ENCODE results near the gene CORO2A. TPM values are rescaled to one million over a fixed set of nuclear protein-coding genes. Genes with fewer than 3 reads are reported as not detected.
"Not testable (repeated sequence)": the region's sequence is repeated elsewhere in the genome, so short reads cannot be mapped to it uniquely, and the experiment has no call there.

The CORO2A gene
- total RNA-seq, 2 experiments from 2014 or later, result 6.8 to 8.5 TPM

DNA sequence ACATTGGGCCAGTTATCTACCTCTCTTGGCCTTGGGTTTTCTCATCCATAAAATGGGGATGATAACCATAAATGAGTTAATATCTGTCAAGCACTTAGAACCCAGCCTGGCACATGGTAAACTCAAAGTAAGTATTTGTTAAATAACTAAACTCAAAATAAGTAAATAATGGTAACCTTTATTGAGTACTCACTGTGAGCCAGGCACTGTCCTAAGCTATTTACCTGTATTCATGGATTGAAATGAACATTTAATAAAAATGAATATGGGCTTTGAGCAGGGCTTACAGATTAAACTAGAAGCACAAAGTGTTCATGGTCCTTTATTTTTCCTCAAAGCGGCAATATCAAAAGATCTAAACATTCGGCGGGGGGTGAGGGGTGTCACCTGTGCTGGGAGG is 16.7 kb downstream of the CORO2A start:
- TF ChIP-seq, protein P1, sequence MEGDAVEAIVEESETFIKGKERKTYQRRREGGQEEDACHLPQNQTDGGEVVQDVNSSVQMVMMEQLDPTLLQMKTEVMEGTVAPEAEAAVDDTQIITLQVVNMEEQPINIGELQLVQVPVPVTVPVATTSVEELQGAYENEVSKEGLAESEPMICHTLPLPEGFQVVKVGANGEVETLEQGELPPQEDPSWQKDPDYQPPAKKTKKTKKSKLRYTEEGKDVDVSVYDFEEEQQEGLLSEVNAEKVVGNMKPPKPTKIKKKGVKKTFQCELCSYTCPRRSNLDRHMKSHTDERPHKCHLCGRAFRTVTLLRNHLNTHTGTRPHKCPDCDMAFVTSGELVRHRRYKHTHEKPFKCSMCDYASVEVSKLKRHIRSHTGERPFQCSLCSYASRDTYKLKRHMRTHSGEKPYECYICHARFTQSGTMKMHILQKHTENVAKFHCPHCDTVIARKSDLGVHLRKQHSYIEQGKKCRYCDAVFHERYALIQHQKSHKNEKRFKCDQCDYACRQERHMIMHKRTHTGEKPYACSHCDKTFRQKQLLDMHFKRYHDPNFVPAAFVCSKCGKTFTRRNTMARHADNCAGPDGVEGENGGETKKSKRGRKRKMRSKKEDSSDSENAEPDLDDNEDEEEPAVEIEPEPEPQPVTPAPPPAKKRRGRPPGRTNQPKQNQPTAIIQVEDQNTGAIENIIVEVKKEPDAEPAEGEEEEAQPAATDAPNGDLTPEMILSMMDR (IDR thresholded peaks at IDR 0.05), result no peak
- peaks cover 22% of the 10 kb centered on the region for H3K4me1 ChIP-seq (ENCODE audit: insufficient read depth, low read length)
- H3K9me3 ChIP-seq (ENCODE audit: control insufficient read depth in 1 of 2, insufficient read depth in 1 of 2, low read length in 2 of 2), result no peaks in the 10 kb centered on the region
- no peaks in the 10 kb centered on the region for H3K36me3 Mint-ChIP-seq (ENCODE audit: low read depth)
- H3K27me3 Mint-ChIP-seq, result no peaks in the 10 kb centered on the region
- POLR2A ChIA-PET, result no interaction called here
- no peak for ATAC-seq (ENCODE audit: poor library complexity)
- H3K4me3 Mint-ChIP-seq, result no peak overlapping the region
- H3K4me1 Mint-ChIP-seq (ENCODE audit: low read depth), result peaks cover 38% of the 10 kb centered on the region
- CTCF ChIA-PET, result no interaction called here
- no peaks in the 10 kb centered on the region for H3K27me3 ChIP-seq (ENCODE audit: control insufficient read depth in 1 of 2, insufficient read depth in 2 of 2, low read length in 2 of 2)
- peak overlapping the region; percentile 10 for H3K27ac Mint-ChIP-seq
- peaks cover 2% of the 10 kb centered on the region for H3K36me3 ChIP-seq (ENCODE audit: insufficient read depth, low read length)
- DNase-seq, result no peak
- H3K9me3 Mint-ChIP-seq, result no peaks in the 10 kb centered on the region
- intact Hi-C loops (cut with DNase I, micrococcal nuclease), result no loop called here
- H3K27ac ChIP-seq (ENCODE audit: low read depth in 1 of 2, low read length in 2 of 2), result no peak overlapping the region
- H3K4me3 ChIP-seq (ENCODE audit: low read length), result no peak overlapping the region

DNA sequence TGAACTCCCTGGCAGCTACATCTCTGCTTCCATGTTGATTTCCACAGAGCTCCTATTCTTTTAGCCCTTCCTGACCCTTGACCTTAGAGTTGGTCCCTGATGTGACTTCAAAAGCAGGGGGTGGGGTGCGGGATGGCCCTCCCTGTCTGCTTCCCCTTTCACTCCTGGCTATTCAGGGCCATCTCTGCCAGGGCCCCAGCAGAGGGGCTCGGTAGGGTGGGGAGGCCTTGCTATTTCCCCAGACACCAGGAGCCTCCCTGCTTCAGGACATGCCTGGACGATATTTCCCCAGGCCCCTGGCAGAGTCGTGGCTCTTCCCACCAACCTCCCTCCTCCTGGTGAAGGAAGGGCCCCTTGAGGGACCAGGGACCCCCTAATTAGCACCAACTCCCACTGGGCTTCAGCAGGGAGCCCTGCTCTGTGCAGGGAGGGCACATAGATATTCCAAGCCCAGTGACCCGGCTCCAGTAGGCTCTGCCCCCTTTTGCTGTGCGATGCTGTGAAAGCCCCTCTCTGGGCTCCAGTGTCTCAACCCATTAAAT is 17.3 kb downstream of the CORO2A start:
- ChIA-PET CTCF (no interaction called here), POLR2A (no interaction called here)
- Histone ChIP-seq H3K27me3 (ENCODE audit: control insufficient read depth in 1 of 2, insufficient read depth in 2 of 2, low read length in 2 of 2) (no peaks in the 10 kb centered on the region), H3K4me3 (ENCODE audit: low read length) (no peak overlapping the region), H3K4me1 (ENCODE audit: insufficient read depth, low read length) (peaks cover 23% of the 10 kb centered on the region), H3K36me3 (ENCODE audit: insufficient read depth, low read length) (peaks cover 2% of the 10 kb centered on the region), H3K9me3 (ENCODE audit: control insufficient read depth in 1 of 2, insufficient read depth in 1 of 2, low read length in 2 of 2) (no peaks in the 10 kb centered on the region), H3K27ac (ENCODE audit: low read depth in 1 of 2, low read length in 2 of 2) (no peak overlapping the region)
- intact Hi-C loops (cut with DNase I, micrococcal nuclease), result no loop called here
- ATAC-seq (ENCODE audit: poor library complexity) (no peak), DNase-seq (no peak)
- H3K36me3 Mint-ChIP-seq (ENCODE audit: low read depth), result no peaks in the 10 kb centered on the region
- H3K27me3 Mint-ChIP-seq, result no peaks in the 10 kb centered on the region
- no peak overlapping the region for H3K27ac Mint-ChIP-seq
- H3K4me1 Mint-ChIP-seq (ENCODE audit: low read depth), result peaks cover 37% of the 10 kb centered on the region
- no peak overlapping the region for H3K4me3 Mint-ChIP-seq
- TF ChIP-seq, protein P1 (IDR thresholded peaks at IDR 0.05), result no peak
- H3K9me3 Mint-ChIP-seq, result no peaks in the 10 kb centered on the region

DNA sequence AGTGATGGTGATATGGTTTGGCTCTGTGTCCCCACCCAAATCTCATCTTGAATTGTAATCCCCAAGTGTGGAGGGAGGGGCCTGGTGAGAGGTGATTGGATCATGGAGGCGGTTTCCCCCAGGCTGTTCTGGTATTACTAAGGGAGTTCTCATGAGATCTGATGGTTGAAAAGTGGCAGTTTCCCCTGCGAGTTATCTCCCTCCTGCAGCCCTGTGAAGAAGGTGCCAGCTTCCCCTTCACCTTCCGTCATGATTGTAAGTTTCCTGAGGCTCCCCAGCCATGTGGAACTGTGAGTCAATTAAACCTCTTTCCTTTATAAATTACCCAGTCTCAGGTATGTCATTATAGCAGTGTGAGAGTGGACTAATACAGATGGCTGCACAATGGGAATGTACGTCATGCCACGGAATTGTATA is 17.9 kb downstream of the CORO2A start:
- H3K36me3 ChIP-seq (ENCODE audit: insufficient read depth, low read length), result not testable (repeated sequence)

DNA sequence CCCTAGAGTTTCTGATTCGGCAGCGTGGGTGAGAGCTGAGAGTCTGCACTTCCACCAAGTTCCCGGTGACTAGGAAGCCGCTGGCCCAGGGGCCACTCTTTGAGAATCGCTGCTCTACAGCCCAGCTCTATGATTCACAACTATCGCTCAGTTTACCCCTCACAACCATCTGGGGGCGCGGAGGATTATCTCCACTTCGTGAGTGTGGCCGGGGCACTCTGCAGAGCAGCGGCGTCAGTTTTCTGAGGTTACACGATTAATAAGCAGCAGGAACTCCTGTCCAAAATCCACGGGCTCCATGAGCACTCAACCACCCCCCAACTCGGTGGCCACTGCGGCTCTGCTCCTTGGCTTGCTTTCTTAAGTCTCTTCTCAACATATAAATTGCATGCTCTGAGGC is 19.3 kb downstream of the CORO2A start:
- H3K4me3 ChIP-seq (ENCODE audit: low read length), result no peak overlapping the region
- TF ChIP-seq, protein P1 (IDR thresholded peaks at IDR 0.05), result no peak
- no peaks in the 10 kb centered on the region for H3K27me3 Mint-ChIP-seq
- no peak overlapping the region for H3K27ac ChIP-seq (ENCODE audit: low read depth in 1 of 2, low read length in 2 of 2)
- DNase-seq (no peak), ATAC-seq (ENCODE audit: poor library complexity) (no peak)
- no peaks in the 10 kb centered on the region for H3K9me3 ChIP-seq (ENCODE audit: control insufficient read depth in 1 of 2, insufficient read depth in 1 of 2, low read length in 2 of 2)
- ChIA-PET CTCF (no interaction called here), POLR2A (no interaction called here)
- peaks cover 39% of the 10 kb centered on the region for H3K4me1 Mint-ChIP-seq (ENCODE audit: low read depth)
- no peaks in the 10 kb centered on the region for H3K27me3 ChIP-seq (ENCODE audit: control insufficient read depth in 1 of 2, insufficient read depth in 2 of 2, low read length in 2 of 2)
- H3K36me3 Mint-ChIP-seq (ENCODE audit: low read depth), result no peaks in the 10 kb centered on the region
- intact Hi-C loops (cut with DNase I, micrococcal nuclease), result no loop called here
- H3K9me3 Mint-ChIP-seq, result no peaks in the 10 kb centered on the region
- no peak overlapping the region for H3K4me3 Mint-ChIP-seq
- H3K36me3 ChIP-seq (ENCODE audit: insufficient read depth, low read length), result peaks cover 2% of the 10 kb centered on the region
- H3K4me1 ChIP-seq (ENCODE audit: insufficient read depth, low read length), result peaks cover 35% of the 10 kb centered on the region
- no peak overlapping the region for H3K27ac Mint-ChIP-seq

More for the DNA sequence above, 17.9 kb downstream of the CORO2A start:
- intact Hi-C loops (cut with DNase I, micrococcal nuclease); H3K27me3 ChIP-seq (ENCODE audit: control insufficient read depth in 1 of 2, insufficient read depth in 2 of 2, low read length in 2 of 2); ATAC-seq (ENCODE audit: poor library complexity); H3K27ac ChIP-seq (ENCODE audit: low read depth in 1 of 2, low read length in 2 of 2); H3K4me3 Mint-ChIP-seq; DNase-seq; H3K27me3 Mint-ChIP-seq; H3K9me3 ChIP-seq (ENCODE audit: control insufficient read depth in 1 of 2, insufficient read depth in 1 of 2, low read length in 2 of 2); H3K27ac Mint-ChIP-seq; H3K9me3 Mint-ChIP-seq; H3K4me3 ChIP-seq (ENCODE audit: low read length); POLR2A ChIA-PET; H3K36me3 Mint-ChIP-seq (ENCODE audit: low read depth): not testable (repeated sequence)
- peaks cover 26% of the 10 kb centered on the region for H3K4me1 ChIP-seq (ENCODE audit: insufficient read depth, low read length)
- peaks cover 37% of the 10 kb centered on the region for H3K4me1 Mint-ChIP-seq (ENCODE audit: low read depth)
- CTCF ChIA-PET, result interaction anchor here (1.1 kb wide), 1 partner anchor 89 kb away, joined by 4 read pairs; no protein-coding TSS in a partner anchor
